A549 treated with dexamethasone at 1 μM for 4 hours (cell line): ENCODE results near the gene ELL2. TPM values are rescaled to one million over a fixed set of nuclear protein-coding genes. Genes with fewer than 3 reads are reported as not detected.

ENCODE experiments used
- total RNA-seq: library from RNA; stranded (reverse); fragments of 200-300 nt; extraction: Qiagen RNA extraction; gene quantifications from 5 replicates; pipeline ENCODE4 v1.2.3, GENCODE V29; 2022

The ELL2 gene
- total RNA-seq, result 32.6 to 48.7 TPM (median 46.6 TPM) in 5 replicates

DNA sequence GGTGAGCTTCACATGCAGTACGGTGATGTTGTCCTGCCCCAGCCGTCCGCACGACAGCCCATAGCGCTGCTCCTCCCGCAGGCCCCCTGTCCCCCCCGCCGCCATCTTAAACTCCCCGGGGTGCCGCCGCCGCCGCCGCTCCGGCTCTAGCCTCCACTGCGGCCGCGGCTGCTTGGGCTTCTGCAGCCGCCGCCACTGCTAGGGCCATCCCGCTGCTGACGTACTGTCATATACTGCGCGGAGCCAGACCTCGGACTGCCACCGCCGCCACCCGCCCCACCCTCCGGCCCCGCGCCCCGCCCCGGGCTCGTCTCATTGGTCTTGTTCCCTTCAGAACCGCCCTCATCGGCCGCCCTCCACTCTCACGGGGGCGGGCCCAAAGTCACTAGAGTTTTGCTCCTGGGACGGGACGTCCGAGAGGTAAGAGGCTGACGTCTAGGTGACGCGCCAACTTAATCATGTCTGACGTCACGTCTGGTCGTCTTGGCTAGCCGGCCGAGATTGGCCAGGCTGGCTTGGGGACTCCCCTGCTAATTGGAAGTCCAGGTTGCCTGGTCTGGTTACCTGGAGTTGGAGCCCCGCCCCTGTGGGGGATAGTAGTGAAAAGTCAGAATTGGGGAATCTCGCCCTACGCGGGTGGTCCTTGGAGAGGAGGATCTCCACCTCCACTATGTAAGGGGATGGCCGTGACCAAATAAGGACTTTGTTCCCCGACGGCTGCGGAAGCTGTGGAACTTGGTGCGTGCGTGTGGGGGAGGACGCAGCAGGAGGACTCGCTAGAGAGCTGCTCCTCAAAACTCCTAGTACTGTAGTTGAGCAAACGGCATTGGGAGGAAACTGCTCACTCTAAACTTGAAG is at the start of gene ELL2:
Gene ELL2, minus strand, starts transcription at position 235 of the 858 bp plus-strand sequence. Its CDS starts 130 bp downstream, at position 105.

Other genes starting within 250 kb of the ELL2 start
- 7.9 to 11.8 TPM (median 9.5 TPM) in 5 replicates for gene RHOBTB3, start 230.5 kb downstream of the ELL2 start, total RNA-seq
- 71.8 to 151 TPM (median 80.3 TPM) in 5 replicates for gene GLRX, start 139.1 kb downstream of the ELL2 start, total RNA-seq